HCT116 (cell line): Measurements from ENCODE around the gene LRRC73. TPM values are rescaled to one million over a fixed set of nuclear protein-coding genes. Genes with fewer than 3 reads are reported as not detected.

Source experiments
- ATAC-seq: fragments of 200-7000 bp; cut with Tn5 transposase; 2 replicates; pipeline ENCODE4 v1.9.1; 2020; ENCODE audit warnings: mild to moderate bottlenecking, moderate library complexity
- BruUV-seq: library from RNA; stranded (reverse); fragments of 400-500 nt; replicated peaks from 2 replicates; lab custom pipeline; 2021; lab: Mats Ljungman, UMichigan
- CTCF ChIA-PET: fragments of 300-600 bp; sonication (Branson Sonifier 250); formaldehyde crosslinking; loops from one replicate; lab custom pipeline; 2021; ENCODE audit warnings: antibody characterized with exemption; lab: Charles Lee
- POLR2A ChIA-PET: fragments of 300-600, 350-600 bp; sonication (Branson Sonifier 250); formaldehyde crosslinking; loops from one replicate; lab custom pipeline; 2021; ENCODE audit warnings: antibody characterized with exemption; lab: Charles Lee
- RAD21 ChIA-PET, 2 experiments: fragments of 300-600 bp; sonication (Branson Sonifier 250); formaldehyde crosslinking; loops; one replicate each; lab custom pipeline; 2023; ENCODE audit warnings: low total read pairs in 2 of 2; ENCODE audit not compliant: uncharacterized antibody in 2 of 2, unreplicated experiment in 2 of 2, low non-redundant PET in 1 of 2; lab: Charles Lee
- DNase-seq: peaks from one replicate; pipeline ENCODE4 v3.0.0-alpha.2; 2010; ENCODE audit warnings: low read depth, low spot score
- H2AFZ ChIP-seq: fragments of 200-600 bp; shearing (Covaris generic), sonication (generic); 2 replicates; pipeline ENCODE4 v1.6.1; 2017; ENCODE audit warnings: low read depth, mixed run types, mixed read lengths, antibody characterized with exemption, low read length; ENCODE audit not compliant: poor library complexity, severe bottlenecking
- H3K27ac ChIP-seq: 2 replicates; pipeline ENCODE4 v1.5.1; 2012; ENCODE audit warnings: low read depth, low read length
- H3K27me3 ChIP-seq: fragments of 200-600 bp; sonication (generic); 2 replicates; pipeline ENCODE4 v1.6.1; 2016; ENCODE audit warnings: mixed run types, low read length, mixed read lengths; ENCODE audit not compliant: insufficient read depth
- H3K36me3 ChIP-seq, 2 experiments: fragments of 200-500 bp in 1 of 2; fragments of 200-600 bp in 1 of 2; sonication (Bioruptor generic) in 1 of 2; sonication (generic) in 1 of 2; 2 replicates each; pipeline versions ENCODE4 v1.5.1 to v1.6.1; 2014 to 2016; ENCODE audit warnings: low read length in 2 of 2, inconsistent platforms in 1 of 2, mixed read lengths in 1 of 2, mixed run types in 1 of 2; ENCODE audit not compliant: insufficient read depth in 2 of 2, control insufficient read depth in 1 of 2
- H3K4me1 ChIP-seq, 2 experiments: fragments of 200-600 bp in 1 of 2; sonication (generic) in 1 of 2; 2 replicates each; pipeline versions ENCODE4 v1.5.1 to v1.6.1; 2012 to 2017; ENCODE audit warnings: low read length in 2 of 2, inconsistent platforms in 1 of 2, mild to moderate bottlenecking in 1 of 2, mixed read lengths in 1 of 2, mixed run types in 1 of 2, moderate library complexity in 1 of 2; ENCODE audit not compliant: insufficient read depth in 2 of 2, control insufficient read depth in 1 of 2
- H3K4me2 ChIP-seq: fragments of 200-600 bp; sonication (generic); 2 replicates; pipeline ENCODE4 v1.6.1; 2017; ENCODE audit warnings: mixed run types, low read length, mixed read lengths
- H3K4me3 ChIP-seq, 2 experiments: fragments of 200-600 bp in 1 of 2; sonication (generic) in 1 of 2; replicated peaks in 1 of 2; 2 replicates each; pipeline ENCODE4 v1.5.1; 2011 to 2016; ENCODE audit warnings: low read length in 2 of 2, control low read depth in 1 of 2, low read depth in 1 of 2, mild to moderate bottlenecking in 1 of 2, mixed read lengths in 1 of 2, mixed run types in 1 of 2
- H3K79me2 ChIP-seq: fragments of 200-600 bp; sonication (generic); 2 replicates; pipeline ENCODE4 v1.6.1; 2017; ENCODE audit warnings: mild to moderate bottlenecking, mixed run types, low read length, moderate library complexity, mixed read lengths; ENCODE audit not compliant: insufficient read depth
- H3K9ac ChIP-seq: fragments of 200-600 bp; sonication (generic); 2 replicates; pipeline ENCODE4 v1.6.1; 2016; ENCODE audit warnings: low read length, mixed read lengths
- H3K9me2 ChIP-seq: fragments of 200-600 bp; sonication (generic), shearing (Covaris generic); 2 replicates; pipeline ENCODE4 v1.6.1; 2017; ENCODE audit warnings: mixed run types, mild to moderate bottlenecking, moderate library complexity; ENCODE audit not compliant: insufficient read depth
- H3K9me3 ChIP-seq, 2 experiments: fragments of 200-500 bp in 1 of 2; fragments of 200-600 bp in 1 of 2; sonication (Bioruptor generic) in 1 of 2; sonication (generic) in 1 of 2; 2 replicates each; pipeline ENCODE4 v1.6.1; 2014 to 2017; ENCODE audit warnings: low read length in 2 of 2, mixed read lengths in 2 of 2, inconsistent platforms in 1 of 2, low read depth in 1 of 2, mild to moderate bottlenecking in 1 of 2, mixed run types in 1 of 2, moderate library complexity in 1 of 2; ENCODE audit not compliant: control insufficient read depth in 1 of 2, insufficient read depth in 1 of 2
- H4K20me1 ChIP-seq: fragments of 200-600 bp; sonication (generic), shearing (Covaris generic); 2 replicates; pipeline ENCODE4 v1.6.1; 2017; ENCODE audit warnings: mixed run types, mild to moderate bottlenecking, moderate library complexity; ENCODE audit not compliant: insufficient read depth
- ATF3 ChIP-seq: IDR thresholded peaks from 2 replicates; pipeline ENCODE4 v1.6.1; 2012
- CBX3 ChIP-seq: IDR thresholded peaks from 2 replicates; pipeline ENCODE4 v1.6.1; 2012; ENCODE audit warnings: low read depth
- CEBPB ChIP-seq: IDR thresholded peaks from 2 replicates; pipeline ENCODE4 v1.6.1; 2012; ENCODE audit warnings: low read depth
- CTCF ChIP-seq, 3 experiments: fragments of 200-600 bp in 1 of 3; sonication (generic) in 1 of 3; IDR thresholded peaks in 2 of 3; conservative IDR thresholded peaks in 1 of 3; 2 replicates each; pipeline ENCODE4 v1.5.1; 2012 to 2017; ENCODE audit warnings: low read depth in 2 of 3, low read length in 2 of 3, antibody characterized with exemption in 1 of 3, borderline replicate concordance in 1 of 3, control low read depth in 1 of 3, mild to moderate bottlenecking in 1 of 3, mixed read lengths in 1 of 3, mixed run types in 1 of 3, moderate library complexity in 1 of 3; ENCODE audit not compliant: insufficient read depth in 1 of 3
- EGR1 ChIP-seq: IDR thresholded peaks from 2 replicates; pipeline ENCODE4 v1.6.1; 2012; ENCODE audit warnings: low read depth
- EZH2 ChIP-seq: fragments of 200-600 bp; sonication (generic); IDR thresholded peaks from 2 replicates; pipeline ENCODE4 v1.6.1; 2017; ENCODE audit warnings: antibody characterized with exemption, mixed run types
- EZH2phosphoT487 ChIP-seq: fragments of 200-600 bp; IDR thresholded peaks from 2 replicates; pipeline ENCODE4 v1.6.1; 2018; ENCODE audit warnings: antibody characterized with exemption, borderline replicate concordance
- FOSL1 ChIP-seq: IDR thresholded peaks from 2 replicates; pipeline ENCODE4 v1.6.1; 2012; ENCODE audit warnings: low read depth
- POLR2A ChIP-seq: IDR thresholded peaks from 2 replicates; pipeline ENCODE4 v1.7.0; 2011; ENCODE audit warnings: borderline replicate concordance; ENCODE audit not compliant: insufficient read depth, insufficient read length; ENCODE audit errors: extremely low read depth
- POLR2AphosphoS5 ChIP-seq: IDR thresholded peaks from 2 replicates; pipeline ENCODE4 v1.6.1; 2011; ENCODE audit warnings: mild to moderate bottlenecking, low read depth, low read length, moderate library complexity
- RAD21 ChIP-seq: IDR thresholded peaks from 2 replicates; pipeline ENCODE4 v1.6.1; 2012; ENCODE audit warnings: low read depth, mild to moderate bottlenecking
- SP1 ChIP-seq: IDR thresholded peaks from 2 replicates; pipeline ENCODE4 v1.6.1; 2012; ENCODE audit warnings: low read depth
- TCF7L2 ChIP-seq: IDR thresholded peaks from 2 replicates; pipeline ENCODE4 v1.7.0; 2011; ENCODE audit warnings: borderline replicate concordance, inconsistent platforms; ENCODE audit not compliant: insufficient read depth, insufficient read length; ENCODE audit errors: extremely low read depth
- YY1 ChIP-seq: IDR thresholded peaks from 2 replicates; pipeline ENCODE4 v1.6.1; 2011; ENCODE audit warnings: low read length, low read depth, moderate library complexity, mild to moderate bottlenecking; ENCODE audit not compliant: insufficient replicate concordance; ENCODE audit errors: extremely low read depth
- ZFX ChIP-seq: fragments of 450-650 bp; IDR thresholded peaks from 2 replicates; pipeline ENCODE4 v1.6.1; 2017
- ZNF274 ChIP-seq: fragments of 200-500 bp; sonication (Bioruptor generic); IDR thresholded peaks from 2 replicates; pipeline ENCODE4 v1.6.1; 2014; ENCODE audit warnings: mild to moderate bottlenecking, low read depth, low read length, inconsistent platforms
- intact Hi-C: fragments of 100-400 bp; cut with micrococcal nuclease; formaldehyde crosslinking; loops from 2 replicates; pipeline ENCODE4 v1.10.0; 2022
- total RNA-seq: library from RNA; stranded (reverse); gene quantifications from one replicate; pipeline ENCODE4 v1.2.1, GENCODE V29; 2021; ENCODE audit not compliant: unreplicated experiment
- TF ChIP-seq, protein P1 (sequence below): IDR thresholded peaks from 2 replicates; pipeline ENCODE4 v1.6.1; 2011; ENCODE audit warnings: mild to moderate bottlenecking, low read length, moderate library complexity; ENCODE audit not compliant: insufficient replicate concordance; ENCODE audit errors: extremely low read depth

LRRC73 gene
- total RNA-seq, 1 experiment from 2014 or later, result 1.2 TPM

DNA sequence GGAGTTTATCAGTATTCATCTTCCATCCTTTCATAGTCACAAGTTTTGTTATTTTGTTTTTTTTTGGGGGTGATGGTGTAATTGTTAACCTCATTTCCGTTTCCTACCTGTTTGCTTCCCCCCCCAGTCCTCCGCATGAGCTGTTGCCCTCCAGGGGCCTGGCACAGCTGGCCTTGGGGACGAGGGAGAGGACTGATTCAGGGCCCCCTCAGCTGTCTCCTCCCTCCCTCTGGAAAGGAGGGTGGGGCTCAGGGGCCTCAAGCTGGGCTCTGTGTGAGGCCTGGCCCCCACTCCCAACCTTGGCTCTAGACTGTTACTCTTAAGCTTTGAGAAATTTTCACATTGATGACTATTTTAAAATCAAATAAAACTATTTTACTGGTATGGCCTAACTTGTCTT, 4.0 kb downstream of the LRRC73 start:
- no peak for TF ChIP-seq SP1
- TF ChIP-seq EGR1, result no peak
- TF ChIP-seq, protein P1, sequence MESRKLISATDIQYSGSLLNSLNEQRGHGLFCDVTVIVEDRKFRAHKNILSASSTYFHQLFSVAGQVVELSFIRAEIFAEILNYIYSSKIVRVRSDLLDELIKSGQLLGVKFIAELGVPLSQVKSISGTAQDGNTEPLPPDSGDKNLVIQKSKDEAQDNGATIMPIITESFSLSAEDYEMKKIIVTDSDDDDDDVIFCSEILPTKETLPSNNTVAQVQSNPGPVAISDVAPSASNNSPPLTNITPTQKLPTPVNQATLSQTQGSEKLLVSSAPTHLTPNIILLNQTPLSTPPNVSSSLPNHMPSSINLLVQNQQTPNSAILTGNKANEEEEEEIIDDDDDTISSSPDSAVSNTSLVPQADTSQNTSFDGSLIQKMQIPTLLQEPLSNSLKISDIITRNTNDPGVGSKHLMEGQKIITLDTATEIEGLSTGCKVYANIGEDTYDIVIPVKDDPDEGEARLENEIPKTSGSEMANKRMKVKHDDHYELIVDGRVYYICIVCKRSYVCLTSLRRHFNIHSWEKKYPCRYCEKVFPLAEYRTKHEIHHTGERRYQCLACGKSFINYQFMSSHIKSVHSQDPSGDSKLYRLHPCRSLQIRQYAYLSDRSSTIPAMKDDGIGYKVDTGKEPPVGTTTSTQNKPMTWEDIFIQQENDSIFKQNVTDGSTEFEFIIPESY, result no peak
- no peak for TF ChIP-seq CTCF (IDR thresholded peaks at IDR 0.05 in 2 of 3, conservative IDR thresholded peaks at IDR 0.05 in 1 of 3; ENCODE audit: borderline replicate concordance in 1 of 3, insufficient read depth in 1 of 3, low read depth in 2 of 3, low read length in 2 of 3)
- TF ChIP-seq EZH2phosphoT487, result no peak
- TF ChIP-seq CBX3, result no peak
- no peak for TF ChIP-seq EZH2
- TF ChIP-seq POLR2A, result no peak
- TF ChIP-seq FOSL1, result no peak
- no peak for TF ChIP-seq ZFX
- no peak for TF ChIP-seq YY1
- TF ChIP-seq POLR2AphosphoS5, result no peak
- TF ChIP-seq RAD21, result no peak
- no peak for TF ChIP-seq CEBPB
- no peak for TF ChIP-seq ZNF274
- no peak for TF ChIP-seq TCF7L2
- TF ChIP-seq ATF3, result no peak
- H3K27me3 ChIP-seq, result no peaks in the 10 kb centered on the region
- H3K9me3 ChIP-seq, result no peaks in the 10 kb centered on the region
- intact Hi-C loops, result loop anchor here (1.0 to 10.0 kb wide), 4 partner anchors 51 to 277 kb away; partner anchors contain the start of genes DLK2, DNPH1 and ZNF318
- H3K79me2 ChIP-seq, result no peaks in the 10 kb centered on the region
- H3K27ac ChIP-seq, result no peak overlapping the region
- ATAC-seq, result no peak
- H3K9ac ChIP-seq, result no peak overlapping the region
- no peak overlapping the region for H3K4me3 ChIP-seq
- H4K20me1 ChIP-seq, result no peaks in the 10 kb centered on the region
- RAD21 ChIA-PET, result no interaction called here
- BruUV-seq, result no TSS peak
- no peak for DNase-seq
- no peaks in the 10 kb centered on the region for H3K9me2 ChIP-seq
- H3K4me2 ChIP-seq, result no peak overlapping the region
- CTCF ChIA-PET, result interaction anchor here (0.7 to 3.8 kb wide), 10 partner anchors 10 to 277 kb away, joined by 3 to 31 read pairs (median 7); partner anchors contain the start of genes DLK2, DNPH1, POLR1C and YIPF3
- no peak overlapping the region for H2AFZ ChIP-seq
- POLR2A ChIA-PET, result interaction anchor here (0.7 kb wide), 1 partner anchor 15 kb away, joined by 3 read pairs; no protein-coding TSS in a partner anchor
- H3K36me3 ChIP-seq, result peaks cover 8 to 16% of the 10 kb centered on the region in 2 experiments; a peak in 2 of 4 replicates
- H3K4me1 ChIP-seq, result peaks cover 10 to 22% of the 10 kb centered on the region in 2 experiments; a peak in 3 of 4 replicates
